ENCODE data around the gene TPST1.
"Not testable (repeated sequence)": the region's sequence is repeated elsewhere in the genome, so short reads cannot be mapped to it uniquely, and the experiment has no call there.

Gene TPST1

GRCh38 chr7:66283003-66283920 is 78.1 kb downstream of the TPST1 start:
- DNase-seq, result no peak

DNA sequence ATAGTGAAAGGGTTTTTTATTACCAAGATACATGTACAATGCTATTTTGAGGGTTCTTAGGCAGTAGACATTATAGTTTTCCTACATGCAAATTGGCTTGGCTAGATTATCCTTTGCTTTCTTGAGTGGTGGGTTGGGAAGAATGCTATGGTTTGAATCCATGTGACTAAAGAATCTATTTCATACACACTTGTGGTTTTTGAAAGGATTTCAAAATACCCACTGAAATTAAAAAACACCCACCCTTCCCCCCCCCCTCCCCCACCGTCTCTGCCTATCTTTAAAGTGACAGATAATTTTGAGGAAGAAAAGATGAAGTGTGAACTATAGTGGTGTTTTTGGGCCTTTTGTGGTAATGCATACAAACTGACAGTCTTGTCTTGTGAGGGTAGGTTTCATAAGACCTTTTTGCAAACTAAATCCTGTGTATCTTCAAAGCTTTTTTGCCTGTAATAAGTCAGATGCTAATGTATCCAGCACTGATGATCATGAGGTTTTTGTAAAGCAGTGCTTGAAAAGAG is 90.9 kb downstream of the TPST1 start:
- DNase-seq, result no peak

DNA sequence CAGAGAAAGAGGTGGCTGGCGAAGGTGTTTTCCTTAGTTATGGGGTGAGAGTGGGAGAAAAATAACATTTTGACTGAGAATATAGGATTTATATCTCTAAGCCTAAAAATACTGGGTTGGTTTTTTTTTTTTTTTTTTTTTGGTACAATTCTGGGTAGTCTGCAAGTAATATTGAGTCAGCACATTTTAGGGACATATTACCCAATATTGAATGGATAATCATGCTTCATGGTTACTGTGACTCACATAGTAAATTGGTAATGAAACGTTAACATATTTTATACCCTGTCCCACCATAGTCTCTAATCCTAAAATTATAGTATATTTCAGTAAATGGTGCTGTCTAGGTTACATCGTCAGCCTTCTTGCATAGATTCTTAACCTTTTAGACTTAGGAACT is 91.4 kb downstream of the TPST1 start:
- no peak for DNase-seq

DNA sequence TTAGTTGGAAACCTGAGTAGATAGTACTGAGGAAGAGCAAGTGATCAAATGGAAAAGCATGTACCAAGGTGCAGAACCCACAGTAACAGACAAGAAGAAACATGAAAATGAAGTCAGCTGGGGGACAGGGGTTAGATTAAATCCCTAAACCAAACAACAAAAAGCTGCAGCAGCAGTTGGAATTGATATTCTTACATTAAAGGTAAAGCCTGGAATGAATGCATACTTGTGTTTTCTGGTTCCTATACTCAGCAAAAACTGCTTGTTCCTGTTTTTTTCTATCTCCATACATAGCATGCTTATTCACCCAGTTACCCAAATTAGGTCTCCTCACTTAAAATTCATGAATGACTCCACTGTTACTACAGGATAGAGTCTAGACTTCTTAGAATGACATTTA is 92.4 kb downstream of the TPST1 start:
- DNase-seq, result no peak

GRCh38 chr7:66301249-66301648 is 96.1 kb downstream of the TPST1 start:
- DNase-seq, result no peak

DNA sequence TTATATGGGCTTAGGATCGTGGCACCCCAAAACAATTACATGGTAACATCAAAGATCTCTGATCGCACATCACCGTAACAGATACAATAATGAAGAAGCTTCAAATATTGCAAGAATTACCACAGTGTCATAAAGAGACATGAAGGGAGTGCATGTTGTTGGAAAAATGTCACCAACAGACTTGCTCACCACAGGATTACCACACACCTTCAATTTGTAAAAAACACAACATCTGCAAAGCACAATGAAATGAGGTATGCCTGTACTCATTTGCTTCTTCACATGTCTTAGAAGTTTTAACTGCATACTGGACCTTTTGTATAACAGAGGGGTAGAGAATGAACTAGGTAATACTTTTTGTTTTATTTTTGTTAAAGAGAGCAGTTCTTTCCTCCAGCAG is 96.6 kb downstream of the TPST1 start:
- no peak for DNase-seq

- no peak for DNase-seq
Measured at GRCh38 chr7:66303454-66304155, 98.5 kb downstream of the TPST1 start.

GRCh38 chr7:66304536-66304935 is 99.4 kb downstream of the TPST1 start:
- no peak for DNase-seq

GRCh38 chr7:66306243-66306642 is 101.1 kb downstream of the TPST1 start:
- no peak for DNase-seq

- no peak for DNase-seq
Measured at GRCh38 chr7:66307591-66308215, 102.6 kb downstream of the TPST1 start.

- no peak for DNase-seq
Measured at GRCh38 chr7:66308411-66308810, 103.3 kb downstream of the TPST1 start.

GRCh38 chr7:66310620-66311019 is 105.5 kb downstream of the TPST1 start:
- DNase-seq, result no peak

GRCh38 chr7:66313886-66314568 is 108.9 kb downstream of the TPST1 start:
- no peak for DNase-seq

- no peak for DNase-seq
Measured at GRCh38 chr7:66315192-66315591, 110.1 kb downstream of the TPST1 start.

- no peak for DNase-seq
Measured at GRCh38 chr7:66319407-66319979, 114.4 kb downstream of the TPST1 start.

DNA sequence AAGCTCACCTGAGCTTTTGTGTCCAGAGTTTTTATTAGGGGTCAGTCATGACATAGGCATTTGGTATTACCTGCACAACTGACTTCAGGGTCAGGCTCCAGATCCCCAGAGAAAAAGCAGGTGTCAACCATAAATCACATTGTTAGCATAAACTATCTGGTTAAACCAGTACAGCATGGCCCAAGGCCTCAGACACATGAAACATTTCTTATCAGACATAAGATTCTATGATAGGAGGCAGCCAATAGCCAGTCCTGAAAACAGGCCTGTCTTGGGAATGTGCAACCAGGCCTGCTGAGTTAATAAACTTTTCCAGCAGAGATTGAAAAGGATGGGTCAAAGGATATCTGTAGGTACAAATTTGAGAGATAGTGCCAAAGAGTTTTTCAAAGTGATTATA is 116.1 kb downstream of the TPST1 start:
- DNase-seq, result no peak

DNA sequence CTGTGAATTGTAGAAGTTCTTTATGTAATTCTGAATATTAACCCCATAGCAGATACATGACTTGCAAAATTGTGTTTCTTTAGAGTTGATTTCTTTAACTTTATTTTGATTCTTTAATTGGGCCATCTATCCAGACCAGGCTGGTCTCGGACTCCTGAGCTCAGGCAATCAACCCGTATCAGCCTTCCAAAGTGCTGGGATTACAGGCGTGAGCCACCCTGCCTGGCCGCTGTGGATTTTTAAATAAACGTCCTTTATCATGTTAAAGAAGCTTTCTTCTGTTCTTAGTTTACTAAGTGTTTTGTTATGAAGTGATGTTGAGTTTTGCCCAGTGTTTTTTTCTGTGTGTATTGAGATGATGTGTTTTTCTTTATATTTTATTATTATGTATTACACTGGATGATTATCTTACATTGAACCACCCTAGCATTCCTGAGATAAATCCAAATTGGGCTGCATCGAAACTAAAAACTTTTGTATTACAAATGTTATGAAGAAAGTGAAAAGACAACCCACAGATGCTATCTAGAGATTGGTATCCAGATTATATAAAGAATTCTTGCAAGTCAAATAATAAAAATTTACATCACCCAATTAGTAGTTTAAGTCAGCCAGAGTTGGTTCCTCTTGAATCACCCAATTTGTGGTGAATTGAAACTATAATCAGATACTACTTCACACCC is 118.1 kb downstream of the TPST1 start:
- no peak for DNase-seq

- DNase-seq, result not testable (repeated sequence)
Measured at GRCh38 chr7:66324985-66325384, 119.9 kb downstream of the TPST1 start.

DNA sequence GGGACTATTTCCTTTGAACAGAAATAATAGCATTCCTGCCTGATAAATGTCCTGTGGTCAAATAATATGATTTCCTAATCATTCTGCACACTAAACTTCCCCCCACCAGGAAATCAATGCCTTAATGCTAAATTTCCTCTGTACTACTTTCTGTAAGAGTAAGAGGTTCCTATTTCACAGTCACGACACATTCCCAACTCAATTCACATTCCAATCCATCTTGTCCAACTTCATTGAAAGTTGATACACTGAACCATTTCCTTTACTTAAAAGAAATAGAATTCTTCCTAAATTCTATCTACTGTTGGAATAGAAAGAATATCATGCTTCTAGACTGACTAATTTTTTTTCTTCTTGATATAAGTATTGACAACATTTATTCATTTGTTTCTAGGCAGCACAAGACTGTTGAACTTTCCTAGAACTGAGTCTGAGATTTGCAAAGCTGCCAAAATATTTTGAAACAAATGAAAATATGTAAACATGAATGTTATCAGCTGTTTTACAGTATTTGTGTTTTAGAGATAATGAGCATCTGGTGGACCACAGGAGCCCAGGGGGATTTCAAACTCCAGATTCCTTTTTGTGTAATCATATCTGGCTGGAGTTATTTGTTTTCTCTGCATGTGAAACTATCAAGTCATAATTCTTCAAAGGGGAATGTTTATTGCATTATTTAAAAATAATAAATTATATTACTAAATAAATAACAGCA is 121.5 kb downstream of the TPST1 start:
- no peak for DNase-seq

DNA sequence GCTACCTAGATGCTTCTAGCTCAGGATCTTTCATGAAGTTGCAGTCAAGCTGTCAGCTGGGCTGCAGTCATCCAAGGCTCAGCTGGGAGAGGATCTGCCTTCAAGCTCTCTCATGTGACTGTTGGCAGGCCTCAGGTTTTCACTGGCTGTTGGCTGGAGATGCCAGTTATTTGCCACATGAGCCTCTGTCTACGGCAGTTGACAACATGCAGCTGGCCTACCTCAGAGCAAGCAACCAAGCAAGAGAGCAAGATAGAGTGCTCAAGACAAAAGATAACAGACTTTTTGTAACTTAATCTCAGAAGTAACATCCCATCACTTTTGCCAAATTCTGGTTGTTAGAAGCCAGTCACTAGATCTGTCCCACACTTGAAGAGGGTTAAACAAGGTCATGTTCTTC is 125.8 kb downstream of the TPST1 start:
- DNase-seq, result no peak

DNA sequence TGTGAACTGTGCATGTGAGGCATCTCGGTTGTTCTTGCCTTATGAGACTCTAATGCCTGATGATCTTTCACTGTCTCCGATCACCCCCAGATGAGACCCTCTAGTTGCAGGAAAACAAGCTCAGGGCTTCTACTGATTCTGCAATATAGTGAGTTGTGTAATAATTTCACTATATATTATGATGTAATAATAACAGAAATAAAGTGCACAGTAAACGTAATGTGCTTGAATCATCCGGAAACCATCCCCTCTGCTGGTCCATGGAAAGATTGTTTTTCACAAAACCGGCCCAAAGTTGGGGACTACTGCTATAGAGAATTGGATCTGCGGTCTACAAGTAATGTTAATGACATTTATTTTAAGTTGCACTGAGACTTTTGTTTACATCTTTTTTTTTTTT is 126.7 kb downstream of the TPST1 start:
- DNase-seq, result no peak
